Fibroblast of pulmonary artery (primary cell): Measurements from ENCODE around the gene DPPA4.
A peak's percentile ranks its signal among the peaks of the same experiment; 100 is the strongest.

Source experiments
- DNase-seq: peaks from one replicate; pipeline ENCODE4 v3.0.0-alpha.2; 2010; ENCODE audit warnings: low read depth
- H3K4me3 ChIP-seq: replicated peaks from 2 replicates; pipeline ENCODE4 v1.5.1; 2011; ENCODE audit warnings: low read depth, mild to moderate bottlenecking, control low read depth, low read length, moderate library complexity
- CTCF ChIP-seq: IDR thresholded peaks from 2 replicates; pipeline ENCODE4 v1.5.1; 2011; ENCODE audit warnings: mild to moderate bottlenecking, control low read depth, low read length, inconsistent platforms; ENCODE audit errors: missing control alignments

Gene DPPA4

GRCh38 chr3:109355625-109356441, 18.5 kb upstream of the DPPA4 start:
- TF ChIP-seq CTCF, result no peak
- DNase-seq, result no peak
- no peak overlapping the region for H3K4me3 ChIP-seq

- no peak for TF ChIP-seq CTCF
- DNase-seq, result peak; percentile 2
- no peak overlapping the region for H3K4me3 ChIP-seq
These were observed 15.7 kb upstream of the DPPA4 start for GRCh38 chr3:109353057-109353456.

DNA sequence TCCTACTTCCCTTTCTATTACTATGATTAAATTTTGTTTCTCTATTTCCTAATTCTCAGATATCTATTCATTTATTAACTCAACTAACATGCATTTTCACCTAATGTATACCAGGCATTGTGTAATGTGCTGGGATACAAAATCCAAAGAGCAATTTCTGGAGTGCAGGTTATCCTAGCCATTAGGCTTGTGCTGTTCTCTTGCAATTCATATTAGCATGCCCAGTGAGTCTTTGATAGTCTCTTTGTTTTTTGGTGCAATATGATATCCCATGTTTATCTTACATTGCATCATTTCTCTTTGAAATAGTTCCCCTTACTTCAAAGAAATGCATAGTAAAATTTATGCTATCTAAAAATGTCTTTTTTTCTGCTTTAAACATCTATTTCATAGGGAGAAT, 13.9 kb upstream of the DPPA4 start:
- no peak overlapping the region for H3K4me3 ChIP-seq
- DNase-seq, result no peak
- TF ChIP-seq CTCF, result no peak

- no peak for TF ChIP-seq CTCF
- DNase-seq, result no peak
- no peak overlapping the region for H3K4me3 ChIP-seq
These were observed 9.5 kb upstream of the DPPA4 start for GRCh38 chr3:109346770-109347295.

GRCh38 chr3:109346099-109346498, 8.8 kb upstream of the DPPA4 start:
- no peak for TF ChIP-seq CTCF
- H3K4me3 ChIP-seq, result no peak overlapping the region
- no peak for DNase-seq

GRCh38 chr3:109339714-109340648, 2.6 kb upstream of the DPPA4 start:
- no peak for TF ChIP-seq CTCF
- H3K4me3 ChIP-seq, result no peak overlapping the region
- no peak for DNase-seq
